GM12873 (cell line): Measurements from ENCODE around the gene S100B.

ENCODE experiments used
- TF ChIP-seq, protein P1 (sequence below): IDR thresholded peaks from 2 replicates; pipeline ENCODE4 v1.5.1; 2012; ENCODE audit warnings: low read depth, mild to moderate bottlenecking, moderate library complexity, low read length, control low read depth; ENCODE audit not compliant: insufficient read depth; ENCODE audit errors: missing control alignments

Gene S100B

DNA sequence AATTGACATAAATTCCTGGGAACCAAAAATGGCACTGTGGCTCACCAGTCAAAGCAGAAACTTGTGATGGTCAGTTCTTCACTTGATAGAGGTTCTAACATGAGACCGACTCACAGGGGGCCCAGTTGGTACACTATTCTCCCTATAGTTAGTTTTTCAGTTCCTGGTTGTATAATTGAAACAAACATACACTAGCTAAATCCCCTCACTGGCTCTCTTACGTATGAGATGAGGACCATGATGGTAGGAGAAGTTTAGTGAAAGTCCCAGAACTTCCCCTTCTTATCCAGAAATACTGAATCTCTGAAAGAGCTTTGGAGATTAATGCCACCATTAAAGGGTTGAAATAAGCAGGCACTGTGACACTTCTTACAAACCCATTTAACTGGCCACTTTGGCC, 2.8 kb upstream of the S100B start:
- TF ChIP-seq, protein P1, sequence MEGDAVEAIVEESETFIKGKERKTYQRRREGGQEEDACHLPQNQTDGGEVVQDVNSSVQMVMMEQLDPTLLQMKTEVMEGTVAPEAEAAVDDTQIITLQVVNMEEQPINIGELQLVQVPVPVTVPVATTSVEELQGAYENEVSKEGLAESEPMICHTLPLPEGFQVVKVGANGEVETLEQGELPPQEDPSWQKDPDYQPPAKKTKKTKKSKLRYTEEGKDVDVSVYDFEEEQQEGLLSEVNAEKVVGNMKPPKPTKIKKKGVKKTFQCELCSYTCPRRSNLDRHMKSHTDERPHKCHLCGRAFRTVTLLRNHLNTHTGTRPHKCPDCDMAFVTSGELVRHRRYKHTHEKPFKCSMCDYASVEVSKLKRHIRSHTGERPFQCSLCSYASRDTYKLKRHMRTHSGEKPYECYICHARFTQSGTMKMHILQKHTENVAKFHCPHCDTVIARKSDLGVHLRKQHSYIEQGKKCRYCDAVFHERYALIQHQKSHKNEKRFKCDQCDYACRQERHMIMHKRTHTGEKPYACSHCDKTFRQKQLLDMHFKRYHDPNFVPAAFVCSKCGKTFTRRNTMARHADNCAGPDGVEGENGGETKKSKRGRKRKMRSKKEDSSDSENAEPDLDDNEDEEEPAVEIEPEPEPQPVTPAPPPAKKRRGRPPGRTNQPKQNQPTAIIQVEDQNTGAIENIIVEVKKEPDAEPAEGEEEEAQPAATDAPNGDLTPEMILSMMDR = no peak

DNA sequence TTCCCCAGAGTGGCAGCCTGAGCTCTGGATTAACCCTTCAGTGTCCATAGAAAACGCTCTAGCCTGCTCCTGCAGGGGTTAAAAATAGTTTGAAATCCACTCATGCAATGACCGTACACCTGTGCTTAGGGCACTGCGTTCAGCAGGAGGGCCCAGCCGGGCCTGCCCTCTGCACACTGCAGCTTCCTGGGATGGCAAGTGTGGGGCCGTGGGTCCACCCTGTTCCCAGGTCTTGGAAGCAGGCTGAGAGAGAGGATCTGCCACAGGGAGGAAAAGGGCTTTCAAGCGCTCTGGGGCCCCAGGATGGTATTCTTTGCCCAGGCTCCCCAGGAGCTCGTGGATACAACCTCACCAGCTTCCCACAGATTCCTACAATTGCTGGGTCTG, 1.5 kb upstream of the S100B start:
- TF ChIP-seq, protein P1 = no peak

DNA sequence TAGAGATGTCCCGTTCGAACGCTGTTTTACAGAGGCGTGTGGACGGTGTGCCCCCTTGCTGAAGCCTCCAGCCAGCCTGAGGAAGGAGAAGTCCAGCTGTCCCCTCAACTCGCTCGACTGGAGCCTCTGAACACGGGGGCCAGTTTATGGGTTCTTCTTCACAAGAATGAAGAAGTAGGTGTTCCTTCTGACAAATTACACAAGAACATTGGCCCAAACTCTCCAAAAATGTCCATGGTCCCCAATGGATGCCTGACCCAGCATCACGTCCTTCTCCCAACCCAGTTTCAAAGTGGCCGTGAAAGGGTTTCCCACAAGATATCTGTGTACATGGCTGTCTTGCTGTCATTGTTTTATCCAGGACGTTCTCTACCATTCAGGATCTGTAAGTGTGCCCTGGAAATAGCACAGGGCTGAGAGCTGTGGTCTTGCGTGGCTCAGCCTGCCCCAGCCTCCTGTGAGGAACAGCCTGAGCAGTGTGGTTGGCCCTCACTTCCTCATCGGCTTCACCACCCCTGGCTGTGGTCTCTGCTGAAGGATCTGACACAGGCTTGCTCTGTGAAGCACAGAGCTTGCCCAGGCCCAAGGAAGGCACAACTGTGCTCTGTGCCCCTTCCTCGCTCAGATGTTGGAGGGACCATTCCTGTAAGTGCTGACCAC, 1.0 kb upstream of the S100B start:
- TF ChIP-seq, protein P1 = no peak

DNA sequence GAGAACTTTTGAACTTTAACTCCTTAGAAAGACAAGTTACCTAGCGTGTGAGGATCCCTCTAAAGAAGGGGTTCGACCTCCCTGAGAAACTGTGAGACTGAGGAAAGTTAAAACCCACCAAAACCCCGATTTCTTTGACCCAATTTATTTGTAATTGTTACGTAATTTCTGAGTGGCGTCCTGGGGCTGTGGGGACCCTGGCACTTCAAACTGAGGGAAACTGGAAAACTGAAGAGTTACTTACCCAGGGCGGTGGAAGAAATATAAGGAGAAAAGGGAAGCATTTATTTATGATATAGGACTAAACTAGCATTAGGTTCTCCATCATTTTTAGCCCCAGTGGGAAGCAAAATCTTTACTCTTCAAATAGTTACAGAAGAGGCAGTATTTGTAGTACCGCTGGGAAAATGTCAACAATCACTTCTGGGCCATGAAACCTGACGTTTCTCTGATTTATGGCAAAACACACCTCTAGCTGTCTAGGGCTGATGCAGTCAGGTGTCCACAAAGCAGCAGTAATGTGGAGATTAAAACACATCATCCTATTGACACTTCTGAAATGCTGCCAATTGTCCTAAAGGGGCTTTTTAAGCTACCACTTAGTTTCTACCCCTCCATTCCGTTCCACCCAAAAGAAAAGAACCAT, 430 bp downstream of the S100B start:
- TF ChIP-seq, protein P1 = no peak

DNA sequence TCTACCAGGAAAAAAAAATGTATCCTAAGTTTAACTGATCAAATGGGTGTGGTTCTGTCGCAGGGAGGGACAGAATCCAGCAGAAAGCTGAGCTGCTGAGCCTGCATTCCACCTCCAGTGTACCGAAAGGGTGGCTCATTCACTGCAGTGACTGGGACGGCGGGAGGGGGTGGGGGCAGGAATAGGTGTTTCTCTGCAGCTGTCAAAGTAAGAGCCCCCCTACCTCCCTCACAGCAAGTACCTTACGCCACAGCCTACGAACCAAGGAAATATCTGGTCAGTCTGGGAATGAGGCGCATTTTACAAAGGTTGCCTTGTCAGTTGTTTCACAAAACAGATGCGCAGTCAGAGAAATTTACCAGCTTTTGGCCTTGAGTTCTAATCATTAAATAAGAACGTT, 1.7 kb downstream of the S100B start:
- TF ChIP-seq, protein P1 = no peak

DNA sequence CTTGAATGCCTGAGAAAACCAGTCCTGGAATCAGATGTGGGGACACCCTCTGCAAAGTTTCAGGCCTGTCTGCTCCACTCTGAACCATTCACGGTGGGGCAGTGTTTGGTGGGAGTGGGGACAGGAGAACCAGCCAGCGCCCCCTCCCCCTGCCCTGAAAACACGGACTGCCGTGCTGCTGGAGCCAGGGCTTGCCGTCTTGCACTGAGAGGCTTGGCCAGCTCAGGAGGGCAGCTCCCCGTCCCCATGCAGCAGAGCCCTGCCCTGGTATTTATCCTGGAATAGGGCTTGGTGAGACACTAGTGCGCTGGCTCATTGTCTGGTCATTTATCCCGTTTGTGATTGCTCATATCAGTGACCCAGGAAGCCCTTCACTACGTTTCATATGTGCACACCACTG, 3.9 kb downstream of the S100B start:
- TF ChIP-seq, protein P1 = no peak

DNA sequence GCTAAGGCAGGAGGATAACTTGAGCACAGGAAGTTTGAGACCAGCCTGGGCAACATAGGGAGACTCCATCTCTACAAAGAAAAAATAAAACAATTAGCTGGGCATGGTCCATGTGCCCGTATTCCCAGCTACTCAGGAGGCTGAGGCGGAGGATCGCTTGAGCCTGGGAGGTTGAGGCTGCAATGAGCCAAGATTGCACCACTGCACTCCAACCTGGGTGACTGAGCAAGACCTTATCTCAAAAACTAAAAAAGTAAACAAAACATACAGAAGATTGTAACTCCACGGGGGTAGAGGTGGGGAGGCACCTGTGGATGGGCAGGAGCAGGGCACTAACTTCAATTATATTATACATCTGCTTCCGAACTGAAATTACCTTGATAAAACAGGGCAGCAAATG, 4.6 kb downstream of the S100B start:
- TF ChIP-seq, protein P1 = no peak
